ENCODE data around the gene SOX15.
A peak's percentile ranks its signal among the peaks of the same experiment; 100 is the strongest.
"Not testable (repeated sequence)": the region's sequence is repeated elsewhere in the genome, so short reads cannot be mapped to it uniquely, and the experiment has no call there.

The SOX15 gene
- total RNA-seq, result 0.14 to 0.48 reads per million in 2 donors

- no peak for DNase-seq
Observed at GRCh38 chr17:7589891-7590691, at the start of gene SOX15. TSS of gene SOX15 (minus strand) at chr17:7590094. CDS start at chr17:7589676, 418 bp downstream.

DNA sequence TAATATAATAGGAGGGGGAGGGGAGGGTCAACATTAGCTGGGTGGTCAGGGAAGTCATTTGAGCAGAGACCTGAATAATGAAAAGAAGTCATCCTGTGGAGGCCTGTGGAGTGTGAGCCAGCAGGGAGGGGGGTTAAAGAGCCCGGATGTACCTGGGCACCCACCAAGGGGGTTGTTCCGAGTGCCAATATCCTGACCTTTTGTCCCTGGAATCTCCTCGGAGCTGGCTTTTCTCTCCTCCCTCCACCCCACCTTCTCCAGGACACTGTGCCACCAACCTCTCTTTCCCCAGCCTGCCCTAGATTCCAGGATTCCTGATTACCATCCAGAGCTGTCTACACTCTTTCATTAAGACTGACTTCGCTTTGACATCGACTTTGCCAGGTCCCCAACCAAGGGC, 46.3 kb upstream of the SOX15 start:
- no peak for DNase-seq

DNA sequence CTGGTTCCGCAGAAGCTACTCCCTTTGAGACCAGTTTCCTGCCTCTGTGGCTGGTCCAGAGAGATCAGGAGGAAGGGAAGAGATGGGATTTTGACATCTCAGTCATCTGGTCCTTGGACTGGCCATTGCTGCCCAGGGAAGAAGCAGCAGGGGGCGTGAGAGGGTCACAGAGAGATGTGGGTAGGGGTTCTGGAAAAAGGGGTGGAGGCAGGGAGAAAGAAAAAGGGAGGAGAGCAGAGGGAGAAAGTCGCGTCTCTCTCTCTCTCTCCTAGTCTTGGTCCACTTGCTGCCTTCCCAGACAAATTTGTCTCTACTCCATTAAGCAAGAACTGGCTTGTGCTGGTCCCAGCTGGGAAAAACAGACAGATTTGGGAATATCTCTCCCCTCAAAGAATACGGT, 44.5 kb upstream of the SOX15 start:
- no peak for DNase-seq

GRCh38 chr17:7633093-7633492, 43.2 kb upstream of the SOX15 start:
- DNase-seq, result no peak

DNA sequence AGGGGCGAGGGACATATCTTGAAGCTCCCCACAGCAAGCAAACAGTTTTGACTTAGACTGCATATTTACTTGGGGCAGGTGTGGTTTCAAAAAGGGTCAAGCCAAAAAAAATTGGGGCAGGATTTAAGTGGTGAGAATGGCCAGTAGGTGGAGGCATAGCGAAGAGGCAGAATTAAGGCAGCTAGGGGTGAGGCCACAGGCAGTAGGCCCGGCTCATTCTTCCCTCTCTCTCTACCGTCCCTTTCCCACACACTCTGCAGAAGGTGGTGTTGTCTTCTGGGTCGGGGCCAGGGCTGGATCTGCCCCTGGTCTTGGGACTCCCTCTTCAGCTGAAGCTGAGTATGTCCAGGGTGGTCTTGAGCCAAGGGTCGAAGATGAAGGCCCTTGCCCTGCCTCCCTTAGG, 42.6 kb upstream of the SOX15 start:
- no peak for DNase-seq

- DNase-seq, result no peak
Observed at GRCh38 chr17:7631398-7632380, 41.8 kb upstream of the SOX15 start.

GRCh38 chr17:7629939-7630571, 40.2 kb upstream of the SOX15 start, which contains the start of gene SHBG:
TSS of gene SHBG (plus strand) at chr17:7630135. CDS start at chr17:7630173, 38 bp downstream.
- DNase-seq, result no peak

DNA sequence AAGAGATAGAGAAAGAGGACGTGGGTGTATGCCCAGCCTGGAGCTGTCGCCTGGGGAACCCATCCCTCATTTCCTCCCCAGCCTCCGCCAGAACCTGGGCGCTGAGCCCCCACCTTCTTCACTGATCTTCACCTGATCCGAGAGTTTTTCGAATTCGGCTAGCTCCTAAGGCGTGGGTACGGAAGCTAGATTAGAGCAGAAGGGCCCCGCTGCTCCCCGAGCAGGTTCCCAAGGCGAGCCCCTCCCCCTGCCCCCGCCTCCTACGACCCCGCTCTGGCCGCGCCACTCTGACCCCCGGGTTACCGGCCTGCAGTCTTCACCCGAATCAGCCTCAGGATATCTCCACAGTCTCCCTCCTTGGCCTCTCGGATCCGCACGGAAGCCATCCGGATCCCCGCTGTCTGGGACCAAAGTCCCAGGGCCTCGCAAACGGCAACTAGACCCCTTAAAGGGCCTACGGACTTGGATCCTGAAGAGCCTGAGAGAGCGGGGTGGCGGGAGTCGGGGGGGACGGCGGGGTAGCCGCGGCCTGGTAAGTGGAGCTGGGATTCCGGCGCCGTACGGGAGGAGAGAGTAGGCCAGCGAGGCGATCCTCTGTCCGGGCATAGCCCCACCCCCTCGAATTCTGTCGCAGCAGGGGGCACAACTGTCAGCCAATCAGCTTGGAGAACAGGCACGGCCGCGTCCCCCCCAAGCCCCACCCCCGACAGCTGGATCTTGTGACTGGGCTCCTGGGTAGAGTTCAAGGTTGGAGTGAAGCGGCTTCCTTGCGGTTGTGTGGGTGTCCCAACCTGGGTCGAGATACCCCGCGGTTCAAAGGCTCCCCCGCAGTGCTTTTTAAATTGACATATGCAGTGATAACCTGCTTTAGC, 37.6 kb upstream of the SOX15 start, which contains the start of gene SAT2:
Gene SAT2, minus strand, starts transcription at position 572 of the 872 bp plus-strand sequence. Its CDS starts 186 bp downstream, at position 386.
- DNase-seq, result peak; percentile 75

DNA sequence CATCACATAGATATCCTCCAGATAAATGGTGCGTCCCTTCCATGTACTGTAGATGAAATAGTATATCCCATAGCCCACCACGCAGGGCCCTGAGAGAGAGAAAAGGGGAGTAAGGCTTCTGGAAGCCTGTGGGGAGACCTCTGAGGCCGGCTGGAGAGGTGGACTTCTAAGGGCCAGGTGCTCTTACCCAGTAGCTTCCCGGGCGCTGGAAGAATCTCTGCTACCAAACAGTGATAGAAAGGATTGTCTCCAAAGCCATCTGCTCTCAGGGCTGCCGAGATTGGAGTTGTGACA, 37.0 kb upstream of the SOX15 start:
- no peak for DNase-seq

GRCh38 chr17:7626307-7626706, 36.4 kb upstream of the SOX15 start:
- no peak for DNase-seq

GRCh38 chr17:7625749-7626148, 35.9 kb upstream of the SOX15 start:
- not testable (repeated sequence) for DNase-seq

DNA sequence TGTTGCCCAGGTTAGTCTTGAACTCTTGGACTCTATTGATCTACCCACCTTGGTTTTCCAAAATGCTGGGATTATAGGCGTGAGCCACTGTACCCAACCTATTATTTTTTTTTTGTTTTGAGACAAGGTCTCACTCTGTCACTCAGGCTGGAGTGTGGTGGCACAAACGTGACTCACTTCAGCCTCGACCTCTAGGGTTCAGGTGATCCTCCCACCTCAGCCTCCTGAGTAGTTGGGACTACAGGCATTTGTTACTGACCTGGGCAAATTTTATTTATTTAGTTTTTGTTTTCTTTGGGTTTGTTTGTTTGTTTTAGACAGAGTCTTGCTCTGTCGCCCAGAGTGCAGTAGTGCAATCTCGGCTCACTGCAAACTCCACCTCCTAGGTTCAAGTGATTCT, 33.8 kb upstream of the SOX15 start:
- DNase-seq, result no peak

- no peak for DNase-seq
Observed at GRCh38 chr17:7620835-7621234, 30.9 kb upstream of the SOX15 start.

- DNase-seq, result no peak
Observed at GRCh38 chr17:7618608-7619007, 28.7 kb upstream of the SOX15 start.

DNA sequence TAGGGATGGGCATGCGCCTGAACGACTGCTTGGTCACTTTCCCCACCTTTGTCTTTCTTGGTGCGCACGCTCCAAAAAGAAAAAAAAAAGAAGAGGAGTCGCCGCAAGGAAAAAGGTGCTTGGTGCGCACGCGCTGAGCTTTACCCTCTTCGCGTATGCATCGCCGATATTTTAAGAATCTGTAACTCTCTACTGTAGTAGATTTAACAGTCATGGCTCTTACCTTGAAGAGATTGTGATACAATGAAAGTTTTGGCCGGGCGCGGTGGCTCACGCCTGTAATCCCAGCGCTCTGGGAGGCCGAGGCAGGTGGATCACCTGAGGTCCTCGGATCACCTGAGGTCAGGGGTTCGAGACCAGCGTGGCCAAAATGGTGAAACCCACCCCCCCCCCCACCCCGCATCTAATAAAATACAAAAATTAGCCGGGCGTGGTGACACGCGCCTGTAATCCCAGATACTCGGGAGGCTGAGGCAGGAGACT, 25.4 kb upstream of the SOX15 start:
- DNase-seq, result no peak

DNA sequence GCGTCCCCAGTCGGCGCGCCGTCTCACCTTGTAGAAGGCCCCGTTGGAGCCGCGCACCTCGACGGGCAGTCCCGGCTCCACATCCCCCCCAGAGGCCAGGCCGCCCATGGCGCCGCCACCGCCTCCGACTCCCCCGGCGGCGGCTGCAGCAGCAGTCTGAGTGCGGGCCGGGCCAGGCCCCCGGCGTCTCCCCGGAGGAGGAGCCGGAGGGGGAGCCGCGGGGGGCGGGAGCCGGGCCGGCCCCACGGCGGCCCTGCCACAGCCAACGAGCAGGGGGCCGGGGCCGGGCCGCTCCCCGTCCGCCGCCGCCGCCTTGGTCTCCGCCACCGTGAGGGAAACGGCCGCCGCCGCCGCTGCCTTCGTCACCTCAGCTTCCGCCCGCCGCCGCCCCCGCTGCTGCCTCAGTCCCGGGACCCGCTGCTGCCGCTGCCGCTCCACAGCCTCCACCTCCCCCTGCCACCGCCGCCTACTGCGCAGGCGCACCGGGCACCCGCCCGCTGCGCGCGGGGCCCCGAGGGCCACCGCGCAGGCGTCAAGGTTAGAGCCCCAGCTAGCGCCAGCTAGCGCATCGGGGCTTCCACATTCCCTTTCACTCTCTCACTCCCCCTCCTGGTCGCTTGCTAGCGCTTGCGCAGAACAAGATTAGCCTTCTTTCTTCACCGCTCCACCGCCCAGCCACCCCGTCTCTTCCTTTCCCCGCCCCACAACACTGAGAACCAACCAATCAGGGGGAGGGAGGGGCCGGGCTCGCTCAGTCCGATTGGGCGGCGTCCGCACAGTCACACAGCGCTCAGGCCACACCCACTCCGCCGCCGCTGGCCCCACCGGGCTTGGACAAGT, 24.8 kb upstream of the SOX15 start, which contains the start of gene FXR2:
Gene FXR2, minus strand, starts transcription at position 473 of the 840 bp plus-strand sequence. Its CDS starts 365 bp downstream, at position 108.
- DNase-seq, result peak; percentile 96

GRCh38 chr17:7613769-7614424, 24.0 kb upstream of the SOX15 start:
- no peak for DNase-seq

GRCh38 chr17:7612294-7612640, 22.4 kb upstream of the SOX15 start:
- DNase-seq, result no peak

DNA sequence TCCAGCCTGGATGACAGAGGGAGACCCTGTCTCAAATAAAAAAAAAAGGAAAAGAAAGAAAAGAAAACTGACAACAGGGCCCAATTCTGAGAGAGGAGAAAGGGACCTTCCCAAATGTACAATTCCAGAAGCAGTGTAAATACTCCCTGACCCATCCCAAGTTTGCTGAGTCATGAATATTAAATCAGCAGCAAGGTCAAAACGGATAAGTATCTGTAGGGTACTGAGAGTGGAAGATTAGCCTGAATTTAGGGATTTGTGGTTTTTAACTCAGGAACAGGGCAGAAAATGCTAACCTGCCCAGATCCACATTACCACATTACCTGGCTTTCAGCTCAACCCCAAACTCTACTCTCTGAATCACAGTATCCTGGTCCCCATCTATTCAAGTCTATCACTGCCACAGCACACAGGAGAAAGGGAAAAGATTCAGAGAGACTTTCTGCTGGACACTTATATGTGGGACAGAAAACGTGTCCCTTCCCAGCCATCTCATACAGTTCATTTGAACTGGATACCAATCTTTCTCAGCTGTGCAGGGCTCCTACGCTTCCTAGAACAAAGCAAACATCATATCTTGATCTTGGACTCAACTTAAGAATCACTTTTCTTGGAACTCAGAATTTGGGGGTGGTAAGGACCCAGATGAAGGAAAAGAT, 21.9 kb upstream of the SOX15 start:
- DNase-seq, result no peak

GRCh38 chr17:7610641-7611040, 20.7 kb upstream of the SOX15 start:
- no peak for DNase-seq
